Heart left ventricle (tissue), 16 donors: ENCODE data around the gene MT1HL1. TPM values are rescaled to one million over a fixed set of nuclear protein-coding genes. Genes with fewer than 3 reads are reported as not detected.
"Not testable (repeated sequence)": the region's sequence is repeated elsewhere in the genome, so short reads cannot be mapped to it uniquely, and the experiment has no call there.

Source experiments
- ATAC-seq, 4 donors: fragments of 200-7000 bp; cut with Tn5 transposase; one replicate each; pipeline ENCODE4 v1.9.1; 2020 to 2022; ENCODE audit warnings: moderate library complexity in 4 of 4, mild to moderate bottlenecking in 3 of 4, moderate number of reproducible peaks in 1 of 4
- DNase-seq, 5 donors: peaks; one replicate each; pipeline ENCODE4 v3.0.0-alpha.2; 2020
- H3K27ac ChIP-seq, 12 donors: fragments of 200-600 bp; sonication (generic) in 4 of 12; one replicate each; pipeline versions ENCODE4 v1.5.0 to v1.8.0; 2016 to 2022; ENCODE audit warnings: mild to moderate bottlenecking in 2 of 12
- H3K27me3 ChIP-seq, 9 donors: fragments of 200-600 bp; sonication (generic) in 2 of 9; one replicate each; pipeline versions ENCODE4 v1.5.1 to v1.8.0; 2016 to 2022; ENCODE audit warnings: mild to moderate bottlenecking in 3 of 9
- H3K36me3 ChIP-seq, 9 donors: fragments of 200-600 bp; sonication (generic) in 2 of 9; one replicate each; pipeline versions ENCODE4 v1.5.0 to v1.8.0; 2018 to 2022; ENCODE audit warnings: mild to moderate bottlenecking in 2 of 9
- H3K4me1 ChIP-seq, 12 donors: fragments of 200-600 bp; sonication (generic) in 4 of 12; one replicate each; pipeline versions ENCODE4 v1.5.0 to v1.8.0; 2016 to 2022; ENCODE audit warnings: mild to moderate bottlenecking in 3 of 12
- H3K4me3 ChIP-seq, 12 donors: fragments of 200-600 bp; sonication (generic) in 4 of 12; one replicate each; pipeline versions ENCODE4 v1.5.0 to v1.8.0; 2017 to 2022; ENCODE audit warnings: mild to moderate bottlenecking in 9 of 12, moderate library complexity in 4 of 12
- H3K9me3 ChIP-seq, 12 donors: fragments of 200-600 bp; sonication (generic) in 4 of 12; one replicate each; pipeline versions ENCODE4 v1.5.0 to v1.8.0; 2016 to 2022; ENCODE audit warnings: mild to moderate bottlenecking in 1 of 12
- POLR2A ChIP-seq, 2 donors: fragments of 450-650 bp; IDR thresholded peaks; one replicate each; pipeline ENCODE4 v1.6.1; 2017; ENCODE audit warnings: antibody characterized with exemption in 2 of 2, mild to moderate bottlenecking in 2 of 2, moderate library complexity in 2 of 2
- WGBS, 4 donors: extraction: QIAGEN DNeasy Blood & Tissue Kit in 2 of 4; methylation state at CpG; one replicate each; pipeline versions ENCODE4 v1.1.5 to v1.1.7; 2013 to 2018; 5-methylcytosine and 5-hydroxymethylcytosine counted together
- intact Hi-C, 10 donors: fragments of 100-400 bp; cut with DNase I; formaldehyde crosslinking; loops; one replicate each; pipeline versions ENCODE4 v1.11.1 to v1.14.2; 2022
- polyA plus RNA-seq, 2 donors: library from polyadenylated mRNA; stranded (reverse); fragments of 200-250 nt; gene quantifications; one replicate each; pipeline ENCODE4 v1.2.3, GENCODE V29; 2013
- total RNA-seq, 9 donors: library from RNA; depleted of rRNA in 2 of 9; stranded (reverse); fragments of >200 nt in 2 of 9; fragmentation: NEBNext Ultra II Directional in 3 of 9; extraction: Animal tissue kit (Norgen Biotek cat#: 25700) in 3 of 9; gene quantifications; one replicate each; pipeline versions ENCODE4 v1.1.0 to v1.2.4, GENCODE V29; 2016 to 2023
- TF ChIP-seq, protein P1 (sequence below), 12 donors: fragments of 200-600 bp; sonication (generic) in 4 of 12; IDR thresholded peaks; one replicate each; pipeline versions ENCODE4 v1.5.0 to v1.8.0; 2018 to 2022; ENCODE audit warnings: antibody characterized with exemption in 12 of 12, mild to moderate bottlenecking in 5 of 12
- donor health status: ischemic (EF 13 %, LVEDD 7.1; RV severe dilation, severe dysfunction).
- donor health status: healthy with polysubstance abuse.
- donor health status: DM: no; HTN: yes; CAD: no.
- donor health status: DM: no; HTN: no; CAD: no.
- donor health status: ischemic (EF 25% LVEDD 6.9; RV normal size, moderate dysfunction).
- donor health status: ischemic (EF 25% LVEDD 5.7; RV mildly dilated, moderate dysfunction).
- donor health status: healthy.
- donor health status: DM: yes; HTN: yes; CAD: no.
- donor health status: ischemic (EF 35%, LVEDD 5.7; RV mildly dilated, moderate dysfunction).
- donor health status: nonischemic (EF 11% LVEDD 7.7; RV severe dilation, severe dysfunction).
- donor health status: DM: yes; HTN: yes; CAD: no.
- donor health status: PGD.
- donor health status: ischemic (EF 29% LVEDD 5.4; RV normal size, mild dysfunction).
- donor health status: nonischemic (EF 23%, LVEDD 6.1; RV moderate dilation, normal function).

The MT1HL1 gene
- total and polyA plus RNA-seq, 11 donors = not detected

DNA sequence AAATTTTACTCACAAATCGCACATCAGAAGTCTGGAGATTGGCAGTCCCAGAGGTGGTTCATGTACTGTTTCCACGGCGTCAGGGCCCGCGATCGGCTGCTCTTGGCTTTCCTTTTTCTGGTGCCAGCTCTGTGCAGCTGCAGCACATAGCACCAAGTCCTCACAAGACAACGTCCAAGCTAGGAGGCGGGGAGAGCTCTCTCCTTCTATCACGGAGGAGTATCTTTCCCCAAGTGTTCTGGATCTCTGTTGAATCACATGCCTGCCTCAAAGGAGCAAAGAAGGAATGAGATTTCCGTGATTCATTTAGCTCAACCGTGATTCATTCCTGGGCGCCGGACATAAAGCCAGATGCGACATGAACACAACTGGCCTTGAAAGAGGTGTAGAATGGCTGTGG, 25.5 kb downstream of the MT1HL1 start:
- Histone ChIP-seq H3K9me3 (no peaks in the 10 kb centered on the region), H3K27me3 (no peaks in the 10 kb centered on the region), H3K27ac (peak overlapping the region in 8 of 12 donors; percentile 13 to 65 (median 44)), H3K4me1 (peaks cover 0 to 35% (median 7%) of the 10 kb centered on the region in 12 donors), H3K4me3 (no peak overlapping the region), H3K36me3 (no peaks in the 10 kb centered on the region)
- DNase-seq (peak in 1 of 5 donors; percentile 36), ATAC-seq (peak in 3 of 4 donors; percentile 25 to 39 (median 36))
- WGBS, 4 donors = 68 to 75% (median 70%) methylated on average over 14 of the region's 14 CpGs
- intact Hi-C loops = loop anchor here in 1 of 10 donors (5.0 kb wide), 1 partner anchor 86 kb away; no protein-coding TSS in a partner anchor
- TF ChIP-seq POLR2A (IDR thresholded peaks at IDR 0.05) = no peak
- TF ChIP-seq, protein P1, sequence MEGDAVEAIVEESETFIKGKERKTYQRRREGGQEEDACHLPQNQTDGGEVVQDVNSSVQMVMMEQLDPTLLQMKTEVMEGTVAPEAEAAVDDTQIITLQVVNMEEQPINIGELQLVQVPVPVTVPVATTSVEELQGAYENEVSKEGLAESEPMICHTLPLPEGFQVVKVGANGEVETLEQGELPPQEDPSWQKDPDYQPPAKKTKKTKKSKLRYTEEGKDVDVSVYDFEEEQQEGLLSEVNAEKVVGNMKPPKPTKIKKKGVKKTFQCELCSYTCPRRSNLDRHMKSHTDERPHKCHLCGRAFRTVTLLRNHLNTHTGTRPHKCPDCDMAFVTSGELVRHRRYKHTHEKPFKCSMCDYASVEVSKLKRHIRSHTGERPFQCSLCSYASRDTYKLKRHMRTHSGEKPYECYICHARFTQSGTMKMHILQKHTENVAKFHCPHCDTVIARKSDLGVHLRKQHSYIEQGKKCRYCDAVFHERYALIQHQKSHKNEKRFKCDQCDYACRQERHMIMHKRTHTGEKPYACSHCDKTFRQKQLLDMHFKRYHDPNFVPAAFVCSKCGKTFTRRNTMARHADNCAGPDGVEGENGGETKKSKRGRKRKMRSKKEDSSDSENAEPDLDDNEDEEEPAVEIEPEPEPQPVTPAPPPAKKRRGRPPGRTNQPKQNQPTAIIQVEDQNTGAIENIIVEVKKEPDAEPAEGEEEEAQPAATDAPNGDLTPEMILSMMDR (IDR thresholded peaks at IDR 0.05) = no peak

DNA sequence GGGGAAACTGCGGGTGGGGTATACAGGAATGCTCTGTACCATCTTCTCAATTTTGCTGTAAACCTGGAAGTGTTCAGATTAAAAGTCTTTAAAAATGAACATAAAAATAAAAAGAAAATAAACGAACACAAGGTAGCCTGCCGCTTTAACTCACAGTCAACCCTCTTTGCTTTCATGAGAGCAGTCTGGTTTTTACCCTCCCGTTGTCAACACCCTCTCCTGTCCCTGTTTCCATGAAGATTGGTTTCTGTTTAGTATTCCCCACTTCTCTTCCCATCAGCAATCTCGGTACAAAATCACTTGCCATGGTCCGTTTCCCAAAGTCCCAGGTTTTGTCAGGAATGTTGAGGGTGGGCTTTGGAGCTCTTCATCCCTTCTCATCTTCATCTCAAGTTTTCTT, 28.8 kb downstream of the MT1HL1 start:
- TF ChIP-seq, protein P1 (IDR thresholded peaks at IDR 0.05) = no peak
- TF ChIP-seq POLR2A (IDR thresholded peaks at IDR 0.05) = no peak
- Histone ChIP-seq H3K27ac (no peak overlapping the region), H3K4me1 (peaks cover 0 to 16% (median 0%) of the 10 kb centered on the region in 12 donors), H3K4me3 (no peak overlapping the region), H3K27me3 (no peaks in the 10 kb centered on the region), H3K36me3 (no peaks in the 10 kb centered on the region), H3K9me3 (no peaks in the 10 kb centered on the region)
- ATAC-seq = peak in 1 of 4 donors; percentile 47
- WGBS, 4 donors = 45 to 54% (median 49%) methylated on average over 6 of the region's 6 CpGs
- DNase-seq = no peak
- intact Hi-C loops = loop anchor here in 1 of 10 donors (5.0 kb wide), 1 partner anchor 83 kb away; no protein-coding TSS in a partner anchor

DNA sequence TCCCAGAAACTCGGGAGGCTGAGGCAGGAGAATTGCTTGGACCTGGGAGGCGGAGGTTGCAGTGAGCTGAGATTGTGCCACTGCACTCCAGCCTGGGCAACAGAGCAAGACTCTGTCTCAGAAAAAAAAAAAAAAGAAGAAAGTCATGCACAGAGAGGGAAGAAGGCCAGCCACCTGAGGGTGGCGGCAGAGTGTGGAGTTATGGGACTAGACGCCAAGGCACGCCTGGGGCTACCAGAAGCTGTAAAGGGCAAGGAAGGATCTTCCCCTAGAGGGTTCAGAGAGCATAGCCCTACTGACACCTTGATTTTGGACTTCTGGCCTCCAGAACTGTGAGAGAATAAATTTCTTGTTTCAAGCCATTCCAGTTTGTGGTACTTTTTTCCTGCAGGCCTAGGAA, 30.2 kb downstream of the MT1HL1 start:
- H3K9me3 ChIP-seq, intact Hi-C loops, H3K27ac ChIP-seq, H3K4me1 ChIP-seq, ATAC-seq, H3K27me3 ChIP-seq, DNase-seq, H3K4me3 ChIP-seq, H3K36me3 ChIP-seq: not testable (repeated sequence)
- WGBS, 4 donors = 79 to 92% (median 85%) methylated on average over 5 of the region's 5 CpGs

DNA sequence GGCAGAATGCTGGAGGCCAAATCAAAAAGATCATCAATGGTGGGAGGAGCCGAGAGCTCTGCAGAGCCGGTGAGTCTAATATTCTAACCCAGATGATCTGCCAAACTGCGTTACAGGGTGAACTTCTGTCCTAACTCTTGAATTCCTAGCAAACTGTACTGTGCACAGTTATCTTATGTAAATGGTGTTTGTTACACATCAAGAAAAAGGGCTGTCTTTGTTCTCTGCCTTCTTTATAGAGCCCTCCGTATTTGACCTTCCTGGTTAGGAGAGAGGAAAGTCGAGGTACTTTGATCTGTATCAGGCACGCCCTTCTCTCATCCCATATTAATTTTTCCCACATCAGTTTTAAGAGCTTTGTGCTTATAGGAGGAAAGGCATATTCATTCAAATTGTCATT, 37.6 kb downstream of the MT1HL1 start:
- ATAC-seq (no peak), DNase-seq (no peak)
- intact Hi-C loops = no loop called here
- H3K4me3 ChIP-seq = no peak overlapping the region
- H3K4me1 ChIP-seq = no peaks in the 10 kb centered on the region
- H3K27ac ChIP-seq = no peak overlapping the region
- 80 to 92% (median 89%) methylated on average over 6 of the region's 6 CpGs for WGBS, 4 donors
- no peaks in the 10 kb centered on the region for H3K27me3 ChIP-seq
- no peaks in the 10 kb centered on the region for H3K9me3 ChIP-seq
- no peak for TF ChIP-seq POLR2A (IDR thresholded peaks at IDR 0.05)
- TF ChIP-seq, protein P1 (IDR thresholded peaks at IDR 0.05) = no peak
- H3K36me3 ChIP-seq = no peaks in the 10 kb centered on the region

DNA sequence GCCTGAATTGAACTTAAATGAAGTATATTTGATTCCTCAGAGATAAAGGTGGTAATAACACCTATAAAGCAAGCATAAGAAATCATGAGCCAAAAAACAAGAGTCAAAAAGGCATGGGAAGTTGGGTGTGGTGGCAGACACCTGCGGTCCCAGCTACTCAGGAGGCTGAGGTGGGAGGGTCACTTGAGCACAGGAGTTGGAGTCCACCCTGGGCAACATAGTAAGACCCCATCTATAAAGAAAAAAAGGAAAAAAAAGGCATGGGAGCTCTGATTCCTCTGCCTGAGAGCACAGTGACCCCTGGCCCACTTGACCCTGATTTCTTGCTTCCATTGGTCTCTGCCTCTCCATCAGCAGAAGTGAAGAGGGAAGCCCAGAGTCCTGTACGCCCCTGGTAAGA, 40.3 kb downstream of the MT1HL1 start:
- no peak for TF ChIP-seq POLR2A (IDR thresholded peaks at IDR 0.05)
- TF ChIP-seq, protein P1 (IDR thresholded peaks at IDR 0.05) = no peak
- no peaks in the 10 kb centered on the region for H3K9me3 ChIP-seq
- H3K27me3 ChIP-seq = no peaks in the 10 kb centered on the region
- no peak overlapping the region for H3K4me3 ChIP-seq
- no peaks in the 10 kb centered on the region for H3K36me3 ChIP-seq
- intact Hi-C loops = no loop called here
- ATAC-seq = no peak
- DNase-seq = no peak
- 78 to 93% (median 82%) methylated on average over 2 of the region's 2 CpGs for WGBS, 4 donors
- no peak overlapping the region for H3K27ac ChIP-seq
- no peaks in the 10 kb centered on the region for H3K4me1 ChIP-seq
